ENCODE data around the gene CHRNA10.

CHRNA10 gene

GRCh38 chr11:3700910-3701309 lies 29.7 kb upstream of the CHRNA10 start:
- Histone ChIP-seq H3K79me2 (ENCODE audit: insufficient read depth, low read length) (no peaks in the 10 kb centered on the region), H3K9me3 (ENCODE audit: low read length) (no peaks in the 10 kb centered on the region), H2AFZ (ENCODE audit: low read length) (no peak overlapping the region), H4K20me1 (ENCODE audit: insufficient read depth, low read length) (no peaks in the 10 kb centered on the region), H3K4me3 (ENCODE audit: low read depth, low read length, poor library complexity, severe bottlenecking) (no peak overlapping the region), H3F3A (ENCODE audit: insufficient read depth, low read length) (no peaks in the 10 kb centered on the region), H3K27ac (ENCODE audit: low read depth, low read length, poor library complexity, severe bottlenecking) (no peak overlapping the region), H3K4me2 (ENCODE audit: low read length) (no peak overlapping the region), H3K4me1 (ENCODE audit: insufficient read depth, low read length, severe bottlenecking) (no peaks in the 10 kb centered on the region), H3K27me3 (ENCODE audit: insufficient read depth, low read length) (no peaks in the 10 kb centered on the region), H3K9ac (ENCODE audit: low read length) (no peak overlapping the region), H3K9me2 (ENCODE audit: low read depth, low read length) (no peaks in the 10 kb centered on the region), H3K36me3 (ENCODE audit: insufficient read depth, low read length) (peaks cover 95% of the 10 kb centered on the region)
- no peak for TF ChIP-seq CTCF (IDR thresholded peaks at IDR 0.05; ENCODE audit: low read length)
- TF ChIP-seq EZH2 (IDR thresholded peaks at IDR 0.05; ENCODE audit: borderline replicate concordance, low read length) = no peak

GRCh38 chr11:3700410-3700809 lies 29.2 kb upstream of the CHRNA10 start:
- peaks cover 96% of the 10 kb centered on the region for H3K36me3 ChIP-seq (ENCODE audit: insufficient read depth, low read length)
- no peak for TF ChIP-seq EZH2 (IDR thresholded peaks at IDR 0.05; ENCODE audit: borderline replicate concordance, low read length)
- TF ChIP-seq CTCF (IDR thresholded peaks at IDR 0.05; ENCODE audit: low read length) = no peak
- no peaks in the 10 kb centered on the region for H3K79me2 ChIP-seq (ENCODE audit: insufficient read depth, low read length)
- H3K27me3 ChIP-seq (ENCODE audit: insufficient read depth, low read length) = no peaks in the 10 kb centered on the region
- H3K9me2 ChIP-seq (ENCODE audit: low read depth, low read length) = no peaks in the 10 kb centered on the region
- no peak overlapping the region for H3K27ac ChIP-seq (ENCODE audit: low read depth, low read length, poor library complexity, severe bottlenecking)
- no peaks in the 10 kb centered on the region for H3K9me3 ChIP-seq (ENCODE audit: low read length)
- no peak overlapping the region for H3K4me3 ChIP-seq (ENCODE audit: low read depth, low read length, poor library complexity, severe bottlenecking)
- H3F3A ChIP-seq (ENCODE audit: insufficient read depth, low read length) = no peaks in the 10 kb centered on the region
- H3K4me2 ChIP-seq (ENCODE audit: low read length) = no peak overlapping the region
- H3K9ac ChIP-seq (ENCODE audit: low read length) = no peak overlapping the region
- H4K20me1 ChIP-seq (ENCODE audit: insufficient read depth, low read length) = no peaks in the 10 kb centered on the region
- H2AFZ ChIP-seq (ENCODE audit: low read length) = no peak overlapping the region
- no peaks in the 10 kb centered on the region for H3K4me1 ChIP-seq (ENCODE audit: insufficient read depth, low read length, severe bottlenecking)

- Histone ChIP-seq H3K79me2 (ENCODE audit: insufficient read depth, low read length) (no peaks in the 10 kb centered on the region), H3K9ac (ENCODE audit: low read length) (no peak overlapping the region), H3K27me3 (ENCODE audit: insufficient read depth, low read length) (no peaks in the 10 kb centered on the region), H3K9me3 (ENCODE audit: low read length) (no peaks in the 10 kb centered on the region), H4K20me1 (ENCODE audit: insufficient read depth, low read length) (no peaks in the 10 kb centered on the region), H3K36me3 (ENCODE audit: insufficient read depth, low read length) (peaks cover 81% of the 10 kb centered on the region), H2AFZ (ENCODE audit: low read length) (no peak overlapping the region), H3K4me2 (ENCODE audit: low read length) (no peak overlapping the region), H3F3A (ENCODE audit: insufficient read depth, low read length) (no peaks in the 10 kb centered on the region), H3K9me2 (ENCODE audit: low read depth, low read length) (no peaks in the 10 kb centered on the region), H3K27ac (ENCODE audit: low read depth, low read length, poor library complexity, severe bottlenecking) (no peak overlapping the region), H3K4me3 (ENCODE audit: low read depth, low read length, poor library complexity, severe bottlenecking) (no peak overlapping the region), H3K4me1 (ENCODE audit: insufficient read depth, low read length, severe bottlenecking) (no peaks in the 10 kb centered on the region)
- no peak for TF ChIP-seq CTCF (IDR thresholded peaks at IDR 0.05; ENCODE audit: low read length)
- TF ChIP-seq EZH2 (IDR thresholded peaks at IDR 0.05; ENCODE audit: borderline replicate concordance, low read length) = no peak
Observed at GRCh38 chr11:3686751-3687150, 15.6 kb upstream of the CHRNA10 start.
